G401 (cell line): ENCODE results near the gene TTLL5. TPM values are rescaled to one million over a fixed set of nuclear protein-coding genes. Genes with fewer than 3 reads are reported as not detected.

ENCODE experiments used
- DNase-seq: peaks from one replicate; pipeline ENCODE4 v3.0.0-alpha.2; 2015; ENCODE audit warnings: low spot score
- in situ Hi-C: cut with HindIII; loops from 2 replicates; pipeline ENCODE4 v1.10.0; 2016; ENCODE audit warnings: low sequenced_read_pairs, mixed read lengths
- total RNA-seq: library from RNA; depleted of rRNA; stranded (reverse); fragments of >200 nt; shearing (Covaris generic); gene quantifications from 2 replicates; pipeline ENCODE4 v1.2.3, GENCODE V29; 2014; rRNA removed

TTLL5 gene, protein sequence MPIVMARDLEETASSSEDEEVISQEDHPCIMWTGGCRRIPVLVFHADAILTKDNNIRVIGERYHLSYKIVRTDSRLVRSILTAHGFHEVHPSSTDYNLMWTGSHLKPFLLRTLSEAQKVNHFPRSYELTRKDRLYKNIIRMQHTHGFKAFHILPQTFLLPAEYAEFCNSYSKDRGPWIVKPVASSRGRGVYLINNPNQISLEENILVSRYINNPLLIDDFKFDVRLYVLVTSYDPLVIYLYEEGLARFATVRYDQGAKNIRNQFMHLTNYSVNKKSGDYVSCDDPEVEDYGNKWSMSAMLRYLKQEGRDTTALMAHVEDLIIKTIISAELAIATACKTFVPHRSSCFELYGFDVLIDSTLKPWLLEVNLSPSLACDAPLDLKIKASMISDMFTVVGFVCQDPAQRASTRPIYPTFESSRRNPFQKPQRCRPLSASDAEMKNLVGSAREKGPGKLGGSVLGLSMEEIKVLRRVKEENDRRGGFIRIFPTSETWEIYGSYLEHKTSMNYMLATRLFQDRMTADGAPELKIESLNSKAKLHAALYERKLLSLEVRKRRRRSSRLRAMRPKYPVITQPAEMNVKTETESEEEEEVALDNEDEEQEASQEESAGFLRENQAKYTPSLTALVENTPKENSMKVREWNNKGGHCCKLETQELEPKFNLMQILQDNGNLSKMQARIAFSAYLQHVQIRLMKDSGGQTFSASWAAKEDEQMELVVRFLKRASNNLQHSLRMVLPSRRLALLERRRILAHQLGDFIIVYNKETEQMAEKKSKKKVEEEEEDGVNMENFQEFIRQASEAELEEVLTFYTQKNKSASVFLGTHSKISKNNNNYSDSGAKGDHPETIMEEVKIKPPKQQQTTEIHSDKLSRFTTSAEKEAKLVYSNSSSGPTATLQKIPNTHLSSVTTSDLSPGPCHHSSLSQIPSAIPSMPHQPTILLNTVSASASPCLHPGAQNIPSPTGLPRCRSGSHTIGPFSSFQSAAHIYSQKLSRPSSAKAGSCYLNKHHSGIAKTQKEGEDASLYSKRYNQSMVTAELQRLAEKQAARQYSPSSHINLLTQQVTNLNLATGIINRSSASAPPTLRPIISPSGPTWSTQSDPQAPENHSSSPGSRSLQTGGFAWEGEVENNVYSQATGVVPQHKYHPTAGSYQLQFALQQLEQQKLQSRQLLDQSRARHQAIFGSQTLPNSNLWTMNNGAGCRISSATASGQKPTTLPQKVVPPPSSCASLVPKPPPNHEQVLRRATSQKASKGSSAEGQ (N-terminal part only)
- total RNA-seq = 20.7 and 25.6 TPM in 2 replicates

DNA sequence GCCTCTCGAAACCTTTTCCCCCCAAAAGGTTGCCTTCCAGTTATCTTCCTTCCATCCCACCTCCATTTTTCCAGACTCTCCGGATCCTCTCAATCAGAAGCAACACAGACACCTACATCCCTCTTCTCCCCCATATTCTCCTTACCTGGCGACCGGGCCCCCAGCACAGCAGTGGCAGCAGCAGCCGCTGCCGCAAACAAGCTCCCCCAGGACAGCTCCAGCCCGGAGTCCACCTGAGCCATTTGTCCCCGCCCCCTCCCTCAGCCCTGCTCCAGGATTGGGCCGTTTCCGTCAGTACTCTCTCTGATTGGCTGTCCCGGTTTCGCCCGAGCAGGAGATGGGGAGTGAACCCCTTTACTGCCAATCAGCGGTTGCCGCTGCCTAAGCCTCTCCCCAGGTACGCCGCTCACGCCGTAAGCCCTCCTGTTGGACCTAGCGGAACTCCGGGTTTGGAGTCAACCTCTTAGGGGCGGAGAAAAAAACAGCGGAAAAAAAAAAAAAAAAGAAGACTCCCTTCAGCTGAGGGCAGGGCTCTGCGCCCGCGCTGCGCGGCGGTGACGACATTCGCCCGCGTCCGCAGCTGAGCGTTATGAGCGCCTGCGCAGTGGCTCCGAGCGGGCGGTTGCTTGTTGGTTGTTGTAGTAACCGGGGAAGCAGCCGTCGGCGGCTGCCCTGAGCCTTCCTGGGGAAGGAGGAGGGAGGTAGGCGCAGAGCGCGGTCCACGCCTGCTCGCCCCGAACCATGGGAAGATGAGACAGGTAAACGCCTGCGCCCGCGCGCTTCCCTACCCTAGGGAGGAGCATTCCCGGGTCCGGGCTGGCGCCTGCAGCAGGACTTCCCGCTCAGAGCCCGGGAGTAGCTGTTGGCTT is at the start of gene TTLL5, which contains the start of gene ERG28:
Gene TTLL5, plus strand, starts transcription at position 617 of the 869 bp plus-strand sequence. CDS start 1,904 bp downstream, outside the sequence.
Gene ERG28, minus strand, starts transcription at position 247 of the 869 bp plus-strand sequence. CDS start 3,374 bp downstream, outside the sequence.
- peak; percentile 100 for DNase-seq
- in situ Hi-C loops = no loop called here

DNA sequence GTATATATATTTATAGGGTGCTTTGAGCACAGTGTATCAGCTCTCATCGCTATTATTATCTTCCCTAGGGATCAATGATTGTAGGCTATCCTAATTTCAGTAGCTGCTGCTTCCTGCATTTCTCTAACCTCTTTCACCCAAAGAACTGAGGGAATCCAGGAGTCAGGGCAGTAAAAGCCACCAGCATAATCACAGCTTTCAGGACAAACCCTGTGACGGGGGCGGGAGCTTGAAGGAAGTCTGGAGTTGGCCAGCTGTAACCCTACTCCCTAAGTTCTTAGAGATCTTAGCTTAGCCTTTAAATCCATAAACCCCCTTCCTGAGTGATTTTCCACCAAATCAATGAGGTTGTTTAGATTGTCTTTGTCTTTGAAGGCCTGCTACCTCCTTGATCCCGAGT is 48.9 kb upstream of the TTLL5 start:
- in situ Hi-C loops = no loop called here
- no peak for DNase-seq

GRCh38 chr14:75614179-75614578 is 46.9 kb upstream of the TTLL5 start:
- DNase-seq = no peak

GRCh38 chr14:75615200-75615599 is 45.8 kb upstream of the TTLL5 start:
- in situ Hi-C loops = no loop called here
- DNase-seq = no peak

More at GRCh38 chr14:75614179-75614578, 46.9 kb upstream of the TTLL5 start:
- in situ Hi-C loops = no loop called here

DNA sequence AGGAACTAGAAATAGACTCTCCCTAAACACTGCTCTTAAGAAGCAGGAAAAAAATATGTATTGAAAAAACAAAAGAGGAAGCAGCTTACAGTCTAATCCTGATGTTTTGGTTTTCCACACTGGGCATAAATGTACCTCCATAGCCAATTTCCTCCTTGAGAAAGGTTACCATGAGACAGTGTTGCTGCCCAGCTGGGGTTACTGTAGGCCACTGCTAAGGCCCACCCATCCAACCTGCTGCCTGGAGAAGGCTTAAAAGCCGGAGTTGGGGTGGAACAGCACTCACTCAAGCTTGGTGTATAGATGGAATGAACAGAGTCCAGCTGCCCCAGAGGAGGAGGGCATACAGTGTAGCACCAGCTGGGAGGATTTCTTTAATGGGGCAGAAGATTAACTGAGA is 41.5 kb upstream of the TTLL5 start:
- in situ Hi-C loops = no loop called here
- no peak for DNase-seq

DNA sequence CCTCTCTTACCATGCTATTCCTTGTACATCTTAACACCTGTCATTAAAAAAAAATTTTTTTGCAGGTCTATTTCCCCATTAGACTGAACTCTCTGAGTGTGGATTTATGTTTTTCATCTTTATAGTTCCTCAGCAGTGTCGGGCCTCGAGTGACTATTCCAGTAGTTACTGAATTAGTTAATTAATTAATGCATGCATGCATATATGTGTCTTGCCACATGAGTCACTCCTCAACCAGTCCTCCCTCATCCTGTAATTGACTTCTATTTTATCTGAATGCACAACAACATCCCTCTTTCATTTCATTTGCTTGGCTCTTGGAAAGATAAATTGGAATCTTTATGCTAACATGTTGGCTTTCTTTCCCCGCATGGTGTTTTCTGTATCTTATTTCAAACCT is 36.0 kb upstream of the TTLL5 start:
- in situ Hi-C loops = no loop called here
- no peak for DNase-seq

DNA sequence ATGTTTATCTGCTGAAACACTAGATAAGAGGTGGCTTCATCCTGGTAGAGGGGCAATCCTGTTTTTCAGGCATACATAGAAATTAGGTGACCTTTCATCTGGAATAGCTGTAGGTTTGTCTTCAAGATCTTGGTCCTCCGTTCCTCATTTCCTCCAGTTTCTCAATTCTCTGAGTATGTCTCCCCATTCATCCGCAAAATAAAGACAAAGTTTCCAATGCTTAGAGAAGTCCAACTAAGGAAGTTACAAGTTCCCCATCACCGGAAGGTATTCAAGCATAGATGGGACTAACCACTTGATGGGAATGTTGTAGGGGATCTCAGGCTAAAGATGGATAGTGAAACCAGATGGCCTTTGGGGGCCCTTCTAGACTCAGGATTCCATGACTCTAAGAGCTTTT is 34.6 kb upstream of the TTLL5 start:
- in situ Hi-C loops = no loop called here
- no peak for DNase-seq

DNA sequence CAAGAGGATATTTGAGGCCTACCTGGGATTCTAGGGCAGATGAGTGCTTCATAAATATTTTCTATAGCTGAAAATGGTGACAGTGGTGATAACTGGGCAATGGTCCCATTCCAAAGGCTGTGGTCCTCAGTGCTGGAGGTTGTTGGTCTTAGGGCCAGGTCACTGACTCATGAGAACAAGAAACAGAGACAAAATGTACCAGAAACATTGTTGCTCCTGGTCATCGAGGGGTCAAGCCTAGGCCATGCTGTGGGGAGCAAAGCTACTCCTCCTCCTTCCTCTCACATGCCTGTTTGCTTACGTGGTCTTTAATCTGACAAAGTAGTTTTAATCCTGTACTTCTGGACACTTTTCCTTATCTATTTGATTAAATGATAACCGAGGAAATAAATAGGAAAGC is 34.2 kb upstream of the TTLL5 start:
- in situ Hi-C loops = no loop called here
- no peak for DNase-seq

- in situ Hi-C loops = no loop called here
- DNase-seq = no peak
These were observed 33.6 kb upstream of the TTLL5 start for GRCh38 chr14:75627406-75627805.

- in situ Hi-C loops = no loop called here
These were observed 32.2 kb upstream of the TTLL5 start for GRCh38 chr14:75628816-75629215.

GRCh38 chr14:75630695-75631452 is 30.2 kb upstream of the TTLL5 start:
- in situ Hi-C loops = no loop called here

More at GRCh38 chr14:75628816-75629215, 32.2 kb upstream of the TTLL5 start:
- DNase-seq = no peak

GRCh38 chr14:75631453-75631831 is 29.6 kb upstream of the TTLL5 start:
- in situ Hi-C loops = no loop called here
- no peak for DNase-seq

More at GRCh38 chr14:75630695-75631452, 30.2 kb upstream of the TTLL5 start:
- DNase-seq = no peak

- in situ Hi-C loops = no loop called here
- DNase-seq = no peak
These were observed 26.2 kb upstream of the TTLL5 start for GRCh38 chr14:75634848-75635247.

DNA sequence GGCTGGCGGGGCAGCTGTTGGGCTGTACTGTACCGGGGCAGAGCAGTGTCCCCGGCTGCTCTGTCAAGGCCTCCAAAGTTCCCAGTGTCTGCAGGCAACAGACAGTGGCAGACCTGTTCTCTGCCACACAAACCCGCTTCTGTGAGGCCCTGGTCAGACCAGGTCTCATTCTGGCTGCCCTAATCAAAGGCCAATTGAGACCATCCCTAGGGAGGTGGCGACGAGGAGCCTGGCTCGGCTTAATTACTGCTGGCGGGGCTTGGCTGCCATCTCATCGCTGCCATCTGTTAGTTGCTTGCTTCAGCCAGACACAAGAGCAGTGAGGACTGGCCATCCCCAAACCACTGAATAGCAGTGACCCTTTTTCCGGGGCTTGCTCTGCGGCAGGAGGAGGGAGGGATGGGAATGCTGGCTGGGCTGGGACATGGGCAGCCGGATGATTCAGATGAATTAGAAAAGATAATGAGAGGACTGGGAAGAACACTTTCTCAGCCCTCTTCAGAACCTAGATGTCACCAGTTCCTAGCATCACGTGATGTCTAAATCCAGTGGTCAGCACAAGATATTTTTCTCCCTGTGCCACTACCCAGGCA is 24.9 kb upstream of the TTLL5 start:
- in situ Hi-C loops = no loop called here

DNA sequence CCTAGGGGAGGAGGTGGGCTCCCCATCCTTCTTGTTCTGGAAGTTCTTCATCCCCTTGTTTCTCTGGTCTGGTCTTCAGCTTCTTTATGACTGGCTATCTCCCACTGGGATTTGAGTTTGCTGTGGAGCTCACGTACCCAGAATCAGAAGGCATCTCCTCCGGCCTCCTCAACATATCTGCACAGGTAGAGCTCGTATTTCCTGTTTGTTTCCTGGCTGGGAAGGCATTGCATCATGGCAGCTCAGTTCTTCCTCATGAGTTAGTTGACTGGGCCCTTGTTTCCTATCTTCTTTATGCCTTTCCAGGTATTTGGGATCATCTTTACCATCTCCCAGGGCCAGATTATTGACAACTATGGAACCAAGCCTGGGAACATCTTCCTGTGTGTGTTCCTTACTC is 20.2 kb upstream of the TTLL5 start:
- in situ Hi-C loops = no loop called here
- DNase-seq = no peak

More for the DNA sequence above, 24.9 kb upstream of the TTLL5 start:
- peak; percentile 78 for DNase-seq

- DNase-seq = no peak
- in situ Hi-C loops = no loop called here
These were observed 17.1 kb upstream of the TTLL5 start for GRCh38 chr14:75643985-75644384.

- no peak for DNase-seq
- in situ Hi-C loops = no loop called here
These were observed 16.0 kb upstream of the TTLL5 start for GRCh38 chr14:75645056-75645455.
